DOHH2 (cell line): Measurements from ENCODE around the gene CDS1.

ENCODE experiments used
- CTCF ChIP-seq: fragments of 200-600 bp; sonication (generic); IDR thresholded peaks from one replicate; pipeline ENCODE4 v1.5.1; 2014; ENCODE audit warnings: antibody characterized with exemption, mild to moderate bottlenecking, low read depth, low read length; ENCODE audit not compliant: poor library complexity, severe bottlenecking
- EZH2phosphoT487 ChIP-seq: fragments of 200-600 bp; sonication (generic); IDR thresholded peaks from 2 replicates; pipeline ENCODE4 v1.6.1; 2017; ENCODE audit warnings: borderline replicate concordance, mild to moderate bottlenecking, antibody characterized with exemption, low read length, moderate library complexity, mixed read lengths

- no peak for TF ChIP-seq CTCF
- TF ChIP-seq EZH2phosphoT487, result no peak
These were observed 61.2 kb downstream of the CDS1 start for GRCh38 chr4:84644087-84644486.
